Dedifferentiated amniotic fluid mesenchymal stem cell (primary cell): ENCODE results near the gene ARF1.

ENCODE experiments used
- DNase-seq: peaks from one replicate; pipeline ENCODE4 v3.0.0-alpha.2; 2016; ENCODE audit errors: extremely low spot score

Gene ARF1

DNA sequence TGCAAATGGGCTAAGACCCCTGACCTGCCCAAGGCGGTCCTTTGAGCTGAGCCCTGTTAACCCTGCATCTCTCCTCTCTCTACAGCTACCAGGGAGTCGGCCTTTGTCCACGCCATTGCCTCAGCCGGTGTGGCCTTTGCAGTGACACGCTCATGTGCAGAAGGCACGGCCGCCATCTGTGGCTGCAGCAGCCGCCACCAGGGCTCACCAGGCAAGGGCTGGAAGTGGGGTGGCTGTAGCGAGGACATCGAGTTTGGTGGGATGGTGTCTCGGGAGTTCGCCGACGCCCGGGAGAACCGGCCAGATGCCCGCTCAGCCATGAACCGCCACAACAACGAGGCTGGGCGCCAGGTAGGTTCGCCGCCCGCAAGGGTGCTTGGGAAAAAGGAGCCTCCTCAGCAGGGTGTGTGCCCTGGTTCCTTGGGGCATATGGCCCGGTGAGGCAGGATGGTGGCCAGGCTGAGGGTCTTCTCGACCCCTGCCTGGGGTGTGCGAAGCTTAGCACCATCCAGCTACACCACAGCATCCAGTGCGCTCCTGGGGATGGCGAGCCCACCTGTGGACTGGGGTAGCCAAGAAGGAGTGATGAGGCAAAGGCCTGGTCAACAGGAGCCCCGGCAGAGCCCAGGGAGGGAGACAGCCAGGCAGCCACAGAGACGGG is 31.8 kb upstream of the ARF1 start:
- DNase-seq: no peak

GRCh38 chr1:228058172-228058948 is 24.1 kb upstream of the ARF1 start:
- DNase-seq: no peak

- DNase-seq: no peak
Observed at GRCh38 chr1:228058949-228059633, 23.4 kb upstream of the ARF1 start.

GRCh38 chr1:228059634-228060457 is 22.7 kb upstream of the ARF1 start:
- no peak for DNase-seq

- no peak for DNase-seq
Observed at GRCh38 chr1:228060458-228061190, 21.9 kb upstream of the ARF1 start.

GRCh38 chr1:228061411-228062084 is 21.0 kb upstream of the ARF1 start:
- DNase-seq: no peak

DNA sequence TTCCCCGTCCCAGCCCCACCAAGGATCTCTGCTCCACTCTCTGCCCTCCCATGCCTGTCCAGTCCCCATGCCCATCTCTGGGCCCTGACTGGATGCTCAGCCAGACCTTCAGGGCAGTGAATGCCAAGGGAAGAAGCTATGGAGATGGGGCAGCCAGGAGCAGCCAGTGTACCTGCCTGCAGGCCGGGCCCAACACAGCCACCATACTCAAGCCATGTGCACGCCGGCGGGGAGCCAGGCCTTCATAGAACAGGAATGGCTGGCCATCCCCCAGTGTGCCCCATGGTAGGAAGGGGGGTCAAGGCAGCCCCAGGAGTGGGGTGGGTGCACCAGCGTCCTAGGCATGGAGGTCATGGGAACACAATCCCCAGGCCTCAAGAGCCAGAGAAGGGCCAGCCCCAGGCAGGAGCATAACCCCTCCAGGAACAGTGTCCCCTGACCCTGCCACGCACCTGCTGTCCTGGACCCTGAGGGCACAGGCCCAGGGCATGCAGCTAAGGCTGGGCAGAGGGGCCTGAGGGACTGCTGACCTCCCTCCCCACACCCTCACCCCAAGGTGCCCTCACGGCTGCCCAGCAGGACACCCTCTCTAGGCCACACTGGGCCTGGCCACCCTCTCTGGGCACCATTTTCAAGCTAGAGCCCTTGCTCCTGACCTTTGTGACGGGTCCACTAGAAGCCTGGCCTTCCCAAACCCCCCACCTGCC is 20.3 kb upstream of the ARF1 start:
- no peak for DNase-seq

DNA sequence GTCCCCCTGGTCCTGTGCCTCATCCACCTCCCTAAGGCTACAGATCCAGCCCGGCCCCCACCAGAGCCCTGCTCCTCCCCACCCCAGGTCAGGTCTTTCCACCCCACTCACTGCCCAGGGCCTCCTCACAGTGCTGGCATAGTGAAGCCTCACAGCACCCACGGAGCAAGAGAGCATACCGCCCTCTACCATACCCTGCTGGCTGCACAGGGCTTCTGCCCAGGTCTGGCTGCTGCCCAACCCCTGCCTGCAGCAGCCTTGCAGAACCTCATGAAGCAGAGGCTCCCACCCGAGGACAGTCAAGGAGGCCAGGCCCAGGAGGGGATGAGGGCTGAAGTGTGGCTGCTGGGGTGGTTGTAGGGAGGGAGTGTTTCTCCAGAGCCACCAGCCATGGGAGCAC is 19.7 kb upstream of the ARF1 start:
- DNase-seq: no peak

DNA sequence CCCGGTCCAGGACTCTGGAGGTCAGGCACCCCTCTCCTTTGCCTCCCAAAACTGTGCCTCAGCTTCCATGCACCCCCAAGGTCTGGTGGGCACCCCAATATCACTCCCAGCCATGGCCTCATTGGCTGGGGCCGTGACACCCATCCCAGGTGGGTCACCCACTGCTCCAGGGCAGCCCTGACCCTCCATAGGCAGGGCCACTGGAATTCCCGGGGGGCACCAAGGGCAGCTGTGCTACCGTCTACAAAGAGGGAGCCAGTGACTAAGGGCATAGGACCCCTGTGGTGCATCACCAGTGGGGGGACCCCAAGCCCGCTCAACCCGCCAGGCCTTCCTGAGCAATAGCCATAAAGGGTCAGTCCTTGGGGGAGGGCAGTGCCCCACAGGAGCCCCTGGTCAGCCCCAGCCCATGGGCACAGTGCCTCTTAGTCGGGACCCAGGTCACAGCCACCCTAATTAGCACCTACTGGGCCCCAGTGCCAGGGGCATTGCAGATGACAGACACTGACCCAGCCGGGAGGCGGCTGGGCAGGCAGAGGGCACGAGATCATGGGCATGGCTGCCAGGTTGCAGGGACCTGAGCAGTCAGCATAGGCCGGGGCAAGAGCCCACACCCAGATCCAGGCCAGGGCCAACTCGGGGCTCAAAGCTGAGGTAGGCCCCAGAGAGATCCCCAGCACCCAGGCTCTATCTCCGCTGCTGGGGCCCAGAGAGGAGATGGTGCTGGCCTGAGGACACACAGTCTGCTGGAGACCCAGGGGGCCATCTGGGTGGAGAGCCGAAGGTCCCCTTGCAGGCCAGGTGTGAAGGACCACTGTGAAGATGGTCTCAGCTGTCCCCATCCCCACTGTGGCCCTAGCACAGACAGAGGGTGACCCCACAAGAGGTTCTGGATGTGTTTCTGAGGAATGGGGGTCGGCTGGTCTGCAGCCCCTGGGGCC is 19.0 kb upstream of the ARF1 start:
- no peak for DNase-seq

GRCh38 chr1:228064296-228064695 is 18.2 kb upstream of the ARF1 start:
- DNase-seq: no peak

DNA sequence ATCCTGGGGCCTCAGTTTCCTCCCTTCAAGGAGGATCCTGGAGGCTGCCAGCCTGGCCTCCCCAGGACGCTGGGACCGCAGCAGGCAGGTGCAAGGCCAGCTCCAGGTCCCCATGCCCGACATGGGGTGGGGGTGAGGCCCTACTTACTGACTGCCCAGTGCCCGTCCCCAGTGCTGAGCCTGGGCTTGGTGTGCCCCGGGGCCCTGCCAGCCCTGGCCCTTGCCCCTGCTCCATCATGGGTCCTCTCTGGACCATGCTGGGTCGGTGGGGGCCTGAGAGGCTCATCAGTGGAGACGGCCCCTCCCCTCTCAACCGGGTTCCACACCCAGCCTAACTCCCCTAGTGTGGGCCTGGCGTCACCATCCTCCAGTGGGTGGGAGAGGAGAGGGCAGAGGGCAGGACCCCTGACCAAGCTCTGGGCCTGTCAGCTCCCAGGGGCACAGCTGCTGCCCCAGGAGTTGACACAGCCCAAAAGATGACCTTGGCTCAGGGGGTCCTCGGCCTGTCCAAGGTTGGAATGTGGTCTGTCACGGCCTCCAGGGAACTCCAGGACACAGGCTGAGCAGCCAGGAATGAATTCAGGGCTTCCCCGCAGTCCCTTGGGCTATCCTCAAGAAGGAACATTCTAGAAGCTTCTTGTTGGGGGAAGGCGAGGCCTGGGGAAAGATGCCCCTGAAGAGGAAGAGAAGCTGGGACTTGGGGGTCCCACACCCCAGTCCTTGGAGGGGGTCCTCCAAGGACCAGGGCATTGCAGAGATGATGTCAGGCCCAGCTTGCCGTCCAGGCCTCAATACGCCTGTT is 17.6 kb upstream of the ARF1 start:
- DNase-seq: no peak

- no peak for DNase-seq
Observed at GRCh38 chr1:228065543-228066347, 16.8 kb upstream of the ARF1 start.

- no peak for DNase-seq
Observed at GRCh38 chr1:228066416-228066815, 16.1 kb upstream of the ARF1 start.

DNA sequence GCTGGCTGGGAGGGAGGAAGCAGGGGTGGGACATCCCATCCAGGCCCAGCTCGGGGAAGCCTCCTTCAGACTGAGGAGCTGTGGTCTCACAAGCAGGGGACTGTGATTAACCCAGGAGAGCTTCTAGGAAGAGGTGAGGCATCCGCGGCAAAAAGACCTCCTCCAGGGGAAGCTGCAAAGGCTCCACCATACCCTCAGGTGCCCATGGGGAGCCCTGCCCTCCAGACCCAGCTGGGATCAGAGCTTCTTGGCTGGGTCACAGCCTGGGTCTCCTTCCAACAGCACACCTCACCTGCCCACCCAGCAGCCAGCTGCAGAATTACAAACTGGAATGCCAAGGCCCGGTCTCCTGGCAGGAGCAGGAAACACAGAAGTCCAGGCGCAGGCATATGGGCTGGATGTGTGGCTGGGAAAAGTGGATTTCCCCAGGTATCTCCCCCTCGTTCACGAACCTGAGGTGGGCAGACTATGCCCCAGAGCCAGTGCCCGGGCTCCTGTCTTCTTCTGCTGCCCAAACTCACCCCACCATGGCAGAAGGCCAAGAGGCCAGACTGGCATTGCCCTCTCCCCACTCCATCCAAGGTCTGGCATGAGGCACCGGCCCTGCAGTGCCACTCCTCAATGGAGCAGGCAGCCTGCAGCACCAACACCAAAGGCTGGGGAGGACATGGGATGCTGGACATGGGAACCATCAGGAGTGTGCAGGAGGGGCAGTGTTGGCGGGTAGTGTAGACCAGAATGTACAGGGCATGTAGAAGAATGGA is 15.4 kb upstream of the ARF1 start:
- no peak for DNase-seq

DNA sequence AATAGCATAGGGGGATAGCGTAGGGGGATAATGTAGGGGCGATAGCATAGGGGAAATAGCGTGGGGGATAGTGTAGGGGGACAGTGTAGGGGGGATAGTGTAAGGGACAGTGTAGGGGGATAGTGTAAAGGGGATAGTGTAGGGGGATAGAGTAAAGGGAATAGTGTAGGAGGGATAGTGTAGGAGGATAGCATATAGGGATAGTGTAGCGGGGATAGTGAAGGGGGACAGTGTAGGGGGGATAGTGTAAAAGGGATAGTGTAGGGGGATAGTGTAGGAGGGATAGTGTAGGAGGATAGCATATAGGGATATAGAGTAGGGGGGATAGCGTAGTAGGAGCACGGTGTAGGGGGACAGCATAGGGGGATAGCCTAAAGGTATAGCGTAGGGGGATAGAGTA is 14.1 kb upstream of the ARF1 start:
- no peak for DNase-seq

GRCh38 chr1:228070173-228070572 is 12.3 kb upstream of the ARF1 start:
- no peak for DNase-seq

- no peak for DNase-seq
Observed at GRCh38 chr1:228070851-228071250, 11.7 kb upstream of the ARF1 start.
